OCI-LY7 (cell line): ENCODE results near the gene MSL3. TPM values are rescaled to one million over a fixed set of nuclear protein-coding genes. Genes with fewer than 3 reads are reported as not detected.
A peak's percentile ranks its signal among the peaks of the same experiment; 100 is the strongest.

Experiments
- BruUV-seq: library from RNA; stranded (reverse); fragments of 400-500 nt; replicated peaks from 2 replicates; lab custom pipeline; 2021; lab: Mats Ljungman, UMichigan
- CTCF ChIA-PET: fragments of 300-600 bp; sonication (Branson Sonifier 250); formaldehyde crosslinking; loops from one replicate; lab custom pipeline; 2022; ENCODE audit warnings: antibody characterized with exemption; ENCODE audit not compliant: unreplicated experiment; lab: Charles Lee
- POLR2A ChIA-PET: fragments of 300-600 bp; sonication (Branson Sonifier 250); formaldehyde crosslinking; loops from one replicate; lab custom pipeline; 2022; ENCODE audit warnings: antibody characterized with exemption; lab: Charles Lee
- DNase-seq: peaks from one replicate; pipeline ENCODE4 v3.0.0-alpha.2; 2015; ENCODE audit warnings: low spot score
- H2AFZ ChIP-seq: fragments of 200-600 bp; sonication (generic), shearing (Covaris generic); 2 replicates; pipeline ENCODE4 v1.6.1; 2014; ENCODE audit warnings: mild to moderate bottlenecking, antibody characterized with exemption, low read length, moderate library complexity
- H3K27ac ChIP-seq: fragments of 200-600 bp; sonication (generic); 2 replicates; pipeline ENCODE4 v1.5.1; 2014; ENCODE audit warnings: mixed run types, low read depth, mild to moderate bottlenecking, moderate library complexity, low read length, inconsistent platforms; ENCODE audit not compliant: poor library complexity, severe bottlenecking
- H3K36me3 ChIP-seq: fragments of 200-600 bp; sonication (generic); 2 replicates; pipeline ENCODE4 v1.6.1; 2014; ENCODE audit warnings: mild to moderate bottlenecking, antibody characterized with exemption, low read length, moderate library complexity, mixed read lengths; ENCODE audit not compliant: insufficient read depth
- H3K4me1 ChIP-seq: fragments of 200-600 bp; sonication (generic); 2 replicates; pipeline ENCODE4 v1.5.1; 2014; ENCODE audit warnings: mild to moderate bottlenecking, low read length; ENCODE audit not compliant: insufficient read depth, poor library complexity, severe bottlenecking
- H3K4me2 ChIP-seq: fragments of 200-600 bp; sonication (generic); 2 replicates; pipeline ENCODE4 v1.6.1; 2014; ENCODE audit warnings: mild to moderate bottlenecking, low read length
- H3K4me3 ChIP-seq: fragments of 200-600 bp; sonication (generic); 2 replicates; pipeline ENCODE4 v1.5.1; 2014; ENCODE audit warnings: mild to moderate bottlenecking, low read depth, low read length; ENCODE audit not compliant: poor library complexity, severe bottlenecking
- H3K79me2 ChIP-seq: fragments of 200-600 bp; sonication (generic); 2 replicates; pipeline ENCODE4 v1.6.1; 2016; ENCODE audit warnings: low read depth, mild to moderate bottlenecking, low read length, moderate library complexity, mixed read lengths; ENCODE audit not compliant: insufficient read depth
- H3K9me2 ChIP-seq: fragments of 200-600 bp; sonication (generic); 2 replicates; pipeline ENCODE4 v1.6.1; 2016; ENCODE audit warnings: mild to moderate bottlenecking, low read length, mixed read lengths; ENCODE audit not compliant: insufficient read depth
- H3K9me3 ChIP-seq: fragments of 200-600 bp; sonication (generic); 2 replicates; pipeline ENCODE4 v1.6.1; 2014; ENCODE audit warnings: mild to moderate bottlenecking, mixed run types, low read length, mixed read lengths
- H4K20me1 ChIP-seq: fragments of 200-600 bp; sonication (generic); 2 replicates; pipeline ENCODE4 v1.6.1; 2014; ENCODE audit warnings: mild to moderate bottlenecking, antibody characterized with exemption, low read length, moderate library complexity, mixed read lengths; ENCODE audit not compliant: insufficient read depth
- CTCF ChIP-seq: fragments of 200-600 bp; sonication (generic); conservative IDR thresholded peaks from 2 replicates; pipeline ENCODE4 v1.5.1; 2014; ENCODE audit warnings: mild to moderate bottlenecking, antibody characterized with exemption, low read length, moderate library complexity, mixed read lengths
- EZH2phosphoT487 ChIP-seq: fragments of 200-600 bp; sonication (generic); IDR thresholded peaks from 2 replicates; pipeline ENCODE4 v1.6.1; 2018; ENCODE audit warnings: low read depth, borderline replicate concordance, mild to moderate bottlenecking, mixed run types, antibody characterized with exemption, low read length, moderate library complexity, mixed read lengths
- intact Hi-C: fragments of 100-400 bp; cut with micrococcal nuclease; formaldehyde crosslinking; loops from one replicate; pipeline ENCODE4 v1.10.0; 2022; ENCODE audit not compliant: unreplicated experiment
- total RNA-seq, 2 experiments: library from RNA; depleted of rRNA in 1 of 2; stranded (reverse); fragments of >200 nt in 1 of 2; shearing (Covaris generic) in 1 of 2; gene quantifications; 2 replicates each; pipeline ENCODE4 v1.2.3, GENCODE V29; 2014 to 2022

Gene MSL3
- total RNA-seq, 2 experiments from 2014 or later = 40.7 to 42.5 TPM

GRCh38 chrX:11756354-11757318 is 1.4 kb upstream of the MSL3 start:
- H2AFZ ChIP-seq = peak overlapping the region; percentile 78; the same call in 1 of the 2 replicates
- no peaks in the 10 kb centered on the region for H4K20me1 ChIP-seq
- no peak for DNase-seq
- H3K79me2 ChIP-seq = peaks cover 17% of the 10 kb centered on the region; the same call in 1 of the 2 replicates
- peaks cover 7% of the 10 kb centered on the region; the same call in 1 of the 2 replicates for H3K36me3 ChIP-seq
- POLR2A ChIA-PET = interaction anchor here (0.5 kb wide), 1 partner anchor 43 kb away, joined by 4 read pairs; no protein-coding TSS in a partner anchor
- no peak overlapping the region for H3K27ac ChIP-seq
- no TSS peak for BruUV-seq
- intact Hi-C loops = loop anchor here (5.0 kb wide), 1 partner anchor 394 kb away; no protein-coding TSS in a partner anchor
- peaks cover 16% of the 10 kb centered on the region for H3K4me1 ChIP-seq
- no peaks in the 10 kb centered on the region for H3K9me2 ChIP-seq
- H3K4me2 ChIP-seq = peak overlapping the region; percentile 90
- CTCF ChIA-PET = no interaction called here
- H3K4me3 ChIP-seq = peak overlapping the region; percentile 72
- TF ChIP-seq CTCF (no peak), EZH2phosphoT487 (no peak)
- no peaks in the 10 kb centered on the region for H3K9me3 ChIP-seq

- peak overlapping the region; percentile 72 for H3K4me3 ChIP-seq
- intact Hi-C loops = loop anchor here (5.0 kb wide), 1 partner anchor 395 kb away; no protein-coding TSS in a partner anchor
- H3K36me3 ChIP-seq = peaks cover 14% of the 10 kb centered on the region
- peak overlapping the region; percentile 78 for H2AFZ ChIP-seq
- H3K27ac ChIP-seq = no peak overlapping the region
- H3K4me1 ChIP-seq = peaks cover 20% of the 10 kb centered on the region
- peaks cover 23% of the 10 kb centered on the region; the same call in 1 of the 2 replicates for H3K79me2 ChIP-seq
- no peaks in the 10 kb centered on the region for H3K9me2 ChIP-seq
- H3K4me2 ChIP-seq = peak overlapping the region; percentile 90
- DNase-seq = no peak
- no TSS peak for BruUV-seq
- TF ChIP-seq EZH2phosphoT487 (no peak), CTCF (no peak)
- ChIA-PET POLR2A (interaction anchor here (0.5 to 2.2 kb wide), 2 partner anchors 11 to 44 kb away, joined by 4 to 5 read pairs; no protein-coding TSS in a partner anchor), CTCF (no interaction called here)
- H4K20me1 ChIP-seq = no peaks in the 10 kb centered on the region
- H3K9me3 ChIP-seq = no peaks in the 10 kb centered on the region
Measured at GRCh38 chrX:11757397-11757718, 679 bp upstream of the MSL3 start.
